Trophoblast cell (in vitro differentiated cells and primary cell): Measurements from ENCODE around the gene KSR1.

Experiments used
- DNase-seq, 2 donors: peaks; one replicate each; pipeline ENCODE4 v3.0.0-alpha.2; 2016
- H2AFZ ChIP-seq: 2 replicates; pipeline ENCODE4 v1.6.1; 2013; ENCODE audit warnings: low read length, moderate library complexity, mild to moderate bottlenecking; ENCODE audit not compliant: insufficient read depth, poor library complexity
- H2AK5ac ChIP-seq: 2 replicates; pipeline ENCODE4 v1.6.1; 2013; ENCODE audit warnings: mild to moderate bottlenecking, low read length
- H2BK120ac ChIP-seq: 2 replicates; pipeline ENCODE4 v1.6.1; 2013; ENCODE audit warnings: low read length, mild to moderate bottlenecking, moderate library complexity; ENCODE audit not compliant: insufficient read depth, poor library complexity
- H2BK12ac ChIP-seq: 2 replicates; pipeline ENCODE4 v1.6.1; 2013; ENCODE audit warnings: mild to moderate bottlenecking, low read length, moderate library complexity
- H2BK5ac ChIP-seq: 2 replicates; pipeline ENCODE4 v1.6.1; 2013; ENCODE audit warnings: low read length, low read depth, moderate library complexity, mild to moderate bottlenecking; ENCODE audit not compliant: poor library complexity
- H3K14ac ChIP-seq: 2 replicates; pipeline ENCODE4 v1.6.1; 2013; ENCODE audit warnings: mild to moderate bottlenecking, low read length
- H3K18ac ChIP-seq: 2 replicates; pipeline ENCODE4 v1.6.1; 2013; ENCODE audit warnings: mild to moderate bottlenecking, low read length
- H3K23ac ChIP-seq: 2 replicates; pipeline ENCODE4 v1.6.1; 2013; ENCODE audit warnings: low read length
- H3K27ac ChIP-seq: 2 replicates; pipeline ENCODE4 v1.5.1; 2013; ENCODE audit warnings: low read depth, mild to moderate bottlenecking, inconsistent platforms, low read length, moderate library complexity
- H3K27me3 ChIP-seq: 2 replicates; pipeline ENCODE4 v1.6.1; 2013; ENCODE audit warnings: inconsistent platforms, mild to moderate bottlenecking, low read length, moderate library complexity; ENCODE audit not compliant: insufficient read depth
- H3K36me3 ChIP-seq, 2 experiments: 1 replicate in 1 of 2; 2 replicates in 1 of 2; pipeline ENCODE4 v1.6.1; 2013; ENCODE audit warnings: low read length in 2 of 2, mild to moderate bottlenecking in 2 of 2, moderate library complexity in 1 of 2; ENCODE audit not compliant: insufficient read depth in 2 of 2, control insufficient read depth in 1 of 2
- H3K4ac ChIP-seq: 2 replicates; pipeline ENCODE4 v1.6.1; 2013; ENCODE audit warnings: low read depth, mild to moderate bottlenecking, low read length, moderate library complexity
- H3K4me1 ChIP-seq, 2 experiments: 1 replicate in 1 of 2; 2 replicates in 1 of 2; pipeline ENCODE4 v1.6.1; 2013; ENCODE audit warnings: low read length in 2 of 2, mild to moderate bottlenecking in 2 of 2, moderate library complexity in 1 of 2; ENCODE audit not compliant: insufficient read depth in 2 of 2, control insufficient read depth in 1 of 2
- H3K4me2 ChIP-seq: 2 replicates; pipeline ENCODE4 v1.6.1; 2013; ENCODE audit warnings: inconsistent platforms, mild to moderate bottlenecking, low read length, moderate library complexity
- H3K4me3 ChIP-seq: 2 replicates; pipeline ENCODE4 v1.5.1; 2013; ENCODE audit warnings: mild to moderate bottlenecking, low read depth, low read length, inconsistent platforms
- H3K79me1 ChIP-seq: one replicate; pipeline ENCODE4 v1.6.1; 2013; ENCODE audit warnings: low read length
- H3K79me2 ChIP-seq: 2 replicates; pipeline ENCODE4 v1.6.1; 2013; ENCODE audit warnings: low read length, mild to moderate bottlenecking; ENCODE audit not compliant: control insufficient read depth, insufficient read depth, poor library complexity
- H3K9ac ChIP-seq: 2 replicates; pipeline ENCODE4 v1.6.1; 2013; ENCODE audit warnings: mild to moderate bottlenecking, low read length
- H3K9me3 ChIP-seq: 2 replicates; pipeline ENCODE4 v1.6.1; 2013; ENCODE audit warnings: low read depth, mild to moderate bottlenecking, control low read depth, inconsistent platforms, low read length; ENCODE audit not compliant: insufficient read depth
- H4K12ac ChIP-seq: 2 replicates; pipeline ENCODE4 v1.6.1; 2013; ENCODE audit warnings: low read depth, mild to moderate bottlenecking, low read length, moderate library complexity
- H4K8ac ChIP-seq: 2 replicates; pipeline ENCODE4 v1.6.1; 2013; ENCODE audit warnings: low read depth, mild to moderate bottlenecking, low read length, moderate library complexity
- H4K91ac ChIP-seq: one replicate; pipeline ENCODE4 v1.6.1; 2013; ENCODE audit warnings: low read depth, mild to moderate bottlenecking, low read length, moderate library complexity
- WGBS: extraction: QIAGEN DNeasy Blood & Tissue Kit; methylation state at CpG from one replicate; pipeline ENCODE4 v1.1.7; 2013; ENCODE audit warnings: missing lambda C conversion rate; ENCODE audit not compliant: insufficient read length, insufficient coverage; ENCODE audit errors: extremely low coverage; 5-methylcytosine and 5-hydroxymethylcytosine counted together

The KSR1 gene

GRCh38 chr17:27588354-27588753, 132.1 kb downstream of the KSR1 start:
- Histone ChIP-seq H2BK5ac (no peak overlapping the region), H3K4me2 (no peak overlapping the region), H3K4me1 (peaks cover 25 to 33% of the 10 kb centered on the region in 2 experiments), H2BK120ac (no peak overlapping the region), H3K36me3 (peaks cover 29 to 31% of the 10 kb centered on the region in 2 experiments), H3K9ac (no peak overlapping the region), H3K27me3 (no peaks in the 10 kb centered on the region), H2BK12ac (no peak overlapping the region), H4K91ac (peak overlapping the region; percentile 82), H3K23ac (no peak overlapping the region), H2AFZ (no peak overlapping the region), H3K4me3 (no peak overlapping the region), H3K27ac (no peak overlapping the region), H3K4ac (no peak overlapping the region), H3K18ac (no peak overlapping the region), H3K79me2 (peaks cover 3% of the 10 kb centered on the region), H3K79me1 (peaks cover 35% of the 10 kb centered on the region), H4K12ac (no peak overlapping the region), H4K8ac (no peak overlapping the region), H3K14ac (no peak overlapping the region), H3K9me3 (no peaks in the 10 kb centered on the region), H2AK5ac (no peak overlapping the region)
- no CpG with 5 or more reads among the region's 15 CpGs for WGBS
- no peak for DNase-seq

GRCh38 chr17:27590864-27591263, 134.6 kb downstream of the KSR1 start:
- no peak overlapping the region for H3K23ac ChIP-seq
- peaks cover 35 to 41% of the 10 kb centered on the region in 2 experiments for H3K36me3 ChIP-seq
- no peak overlapping the region for H2BK5ac ChIP-seq
- no peak overlapping the region for H4K12ac ChIP-seq
- H2BK12ac ChIP-seq: no peak overlapping the region
- no peaks in the 10 kb centered on the region for H3K27me3 ChIP-seq
- no peak for DNase-seq
- no peak overlapping the region for H3K27ac ChIP-seq
- H3K9me3 ChIP-seq: no peaks in the 10 kb centered on the region
- no peak overlapping the region for H4K8ac ChIP-seq
- no peak overlapping the region for H3K4me3 ChIP-seq
- no peak overlapping the region for H3K14ac ChIP-seq
- H3K18ac ChIP-seq: no peak overlapping the region
- no peak overlapping the region for H3K4me2 ChIP-seq
- H2AFZ ChIP-seq: no peak overlapping the region
- no CpG with 5 or more reads among the region's 3 CpGs for WGBS
- H4K91ac ChIP-seq: no peak overlapping the region
- H3K4me1 ChIP-seq: peaks cover 15 to 18% of the 10 kb centered on the region in 2 experiments
- H3K4ac ChIP-seq: no peak overlapping the region
- no peak overlapping the region for H2AK5ac ChIP-seq
- peaks cover 3% of the 10 kb centered on the region for H3K79me2 ChIP-seq
- no peak overlapping the region for H2BK120ac ChIP-seq
- peaks cover 19% of the 10 kb centered on the region for H3K79me1 ChIP-seq
- H3K9ac ChIP-seq: no peak overlapping the region

- Histone ChIP-seq H3K79me1 (peaks cover 12% of the 10 kb centered on the region), H3K4me2 (no peak overlapping the region), H3K4me1 (peaks cover 6 to 7% of the 10 kb centered on the region in 2 experiments), H2AFZ (no peak overlapping the region), H2BK12ac (no peak overlapping the region), H2AK5ac (no peak overlapping the region), H3K9ac (no peak overlapping the region), H4K8ac (no peak overlapping the region), H2BK5ac (no peak overlapping the region), H3K36me3 (peaks cover 38 to 44% of the 10 kb centered on the region in 2 experiments), H3K4me3 (no peak overlapping the region), H3K27me3 (no peaks in the 10 kb centered on the region), H3K18ac (no peak overlapping the region), H3K27ac (no peak overlapping the region), H2BK120ac (no peak overlapping the region), H3K14ac (no peak overlapping the region), H3K79me2 (no peaks in the 10 kb centered on the region), H3K4ac (no peak overlapping the region), H4K12ac (no peak overlapping the region), H3K9me3 (no peaks in the 10 kb centered on the region), H4K91ac (no peak overlapping the region), H3K23ac (no peak overlapping the region)
- DNase-seq: no peak
- WGBS: no CpG with 5 or more reads among the region's 3 CpGs
Measured at GRCh38 chr17:27591986-27592385, 135.7 kb downstream of the KSR1 start.

- H3K4me3 ChIP-seq: no peak overlapping the region
- no peak overlapping the region for H2BK5ac ChIP-seq
- no peak overlapping the region for H2AK5ac ChIP-seq
- H3K4me2 ChIP-seq: no peak overlapping the region
- peaks cover 39 to 41% of the 10 kb centered on the region in 2 experiments for H3K36me3 ChIP-seq
- H4K8ac ChIP-seq: no peak overlapping the region
- no peaks in the 10 kb centered on the region for H3K27me3 ChIP-seq
- H4K12ac ChIP-seq: no peak overlapping the region
- no peak overlapping the region for H3K4ac ChIP-seq
- H3K4me1 ChIP-seq: no peaks in the 10 kb centered on the region
- H4K91ac ChIP-seq: no peak overlapping the region
- H3K14ac ChIP-seq: no peak overlapping the region
- H2BK12ac ChIP-seq: no peak overlapping the region
- no peaks in the 10 kb centered on the region for H3K9me3 ChIP-seq
- no CpG with 5 or more reads among the region's 9 CpGs for WGBS
- no peak overlapping the region for H3K9ac ChIP-seq
- H3K79me2 ChIP-seq: no peaks in the 10 kb centered on the region
- no peak overlapping the region for H2AFZ ChIP-seq
- H2BK120ac ChIP-seq: no peak overlapping the region
- DNase-seq: no peak
- no peak overlapping the region for H3K18ac ChIP-seq
- no peak overlapping the region for H3K23ac ChIP-seq
- no peak overlapping the region for H3K27ac ChIP-seq
- H3K79me1 ChIP-seq: no peaks in the 10 kb centered on the region
Measured at GRCh38 chr17:27593232-27593856, 137.1 kb downstream of the KSR1 start.
